Neuronal stem cell (in vitro differentiated cells): ENCODE measurements around the gene PPP1R1B.
A peak's percentile ranks its signal among the peaks of the same experiment; 100 is the strongest.

Source experiments
- DNase-seq: peaks from one replicate; pipeline ENCODE4 v3.0.0-alpha.2; 2013; ENCODE audit warnings: low spot score
- H2AFZ ChIP-seq: one replicate; pipeline ENCODE4 v1.6.1; 2013; ENCODE audit warnings: mild to moderate bottlenecking, low read length, inconsistent platforms
- H2AK5ac ChIP-seq: 2 replicates; pipeline ENCODE4 v1.6.1; 2013; ENCODE audit warnings: low read depth, mild to moderate bottlenecking, inconsistent platforms, low read length, moderate library complexity, mixed read lengths
- H2BK120ac ChIP-seq: 2 replicates; pipeline ENCODE4 v1.6.1; 2013; ENCODE audit warnings: low read depth, mild to moderate bottlenecking, inconsistent platforms, low read length, moderate library complexity, mixed read lengths
- H2BK12ac ChIP-seq: one replicate; pipeline ENCODE4 v1.6.1; 2013; ENCODE audit warnings: low read length, inconsistent platforms
- H2BK15ac ChIP-seq: 2 replicates; pipeline ENCODE4 v1.6.1; 2013; ENCODE audit warnings: mild to moderate bottlenecking, low read length, inconsistent platforms, mixed read lengths
- H2BK5ac ChIP-seq: one replicate; pipeline ENCODE4 v1.6.1; 2013; ENCODE audit warnings: inconsistent platforms, mild to moderate bottlenecking, low read length, moderate library complexity
- H3K14ac ChIP-seq: one replicate; pipeline ENCODE4 v1.6.1; 2013; ENCODE audit warnings: low read length, inconsistent platforms
- H3K18ac ChIP-seq: 2 replicates; pipeline ENCODE4 v1.6.1; 2013; ENCODE audit warnings: low read length, inconsistent platforms
- H3K23ac ChIP-seq: 2 replicates; pipeline ENCODE4 v1.6.1; 2013; ENCODE audit warnings: low read depth, mild to moderate bottlenecking, mixed read lengths, low read length, inconsistent platforms; ENCODE audit not compliant: poor library complexity
- H3K27ac ChIP-seq: replicated peaks from 3 replicates; pipeline ENCODE4 v1.5.1; 2013; ENCODE audit warnings: low read length, inconsistent platforms
- H3K27me3 ChIP-seq, 3 experiments: 2 replicates each; pipeline ENCODE4 v1.6.1; 2013; ENCODE audit warnings: low read length in 3 of 3, mild to moderate bottlenecking in 2 of 3, inconsistent platforms in 1 of 3, low read depth in 1 of 3, mixed read lengths in 1 of 3, moderate library complexity in 1 of 3; ENCODE audit not compliant: control insufficient read depth in 3 of 3, insufficient read depth in 3 of 3
- H3K36me3 ChIP-seq, 2 donors: replicated peaks in 1 of 2; 2 replicates each; pipeline ENCODE4 v1.6.1; 2013; ENCODE audit warnings: low read length in 2 of 2; ENCODE audit not compliant: control insufficient read depth in 2 of 2, insufficient read depth in 2 of 2
- H3K4ac ChIP-seq: 2 replicates; pipeline ENCODE4 v1.6.1; 2013; ENCODE audit warnings: inconsistent platforms, mild to moderate bottlenecking, low read length, moderate library complexity
- H3K4me1 ChIP-seq, 2 donors: 1 replicate in 1 of 2; 2 replicates in 1 of 2; pipeline ENCODE4 v1.6.1; 2013; ENCODE audit warnings: low read length in 2 of 2, low read depth in 1 of 2; ENCODE audit not compliant: control insufficient read depth in 2 of 2, insufficient read depth in 1 of 2
- H3K4me2 ChIP-seq: one replicate; pipeline ENCODE4 v1.6.1; 2013; ENCODE audit warnings: mild to moderate bottlenecking, low read length, inconsistent platforms; ENCODE audit not compliant: insufficient read depth, poor library complexity, severe bottlenecking
- H3K4me3 ChIP-seq, 2 donors: 2 replicates each; pipeline ENCODE4 v1.5.1; 2013; ENCODE audit warnings: low read length in 2 of 2, mild to moderate bottlenecking in 2 of 2, inconsistent platforms in 1 of 2, moderate library complexity in 1 of 2
- H3K79me1 ChIP-seq: one replicate; pipeline ENCODE4 v1.6.1; 2013; ENCODE audit warnings: low read depth, mild to moderate bottlenecking, inconsistent platforms, low read length, moderate library complexity
- H3K9ac ChIP-seq: one replicate; pipeline ENCODE4 v1.6.1; 2013; ENCODE audit warnings: mild to moderate bottlenecking, low read depth, low read length, inconsistent platforms; ENCODE audit not compliant: poor library complexity
- H3K9me3 ChIP-seq, 2 donors: replicated peaks in 1 of 2; 2 replicates each; pipeline versions ENCODE3 to v1.6.1; 2013; ENCODE audit warnings: low read length in 2 of 2, mild to moderate bottlenecking in 2 of 2, inconsistent platforms in 1 of 2, low read depth in 1 of 2, mixed read lengths in 1 of 2, moderate library complexity in 1 of 2; ENCODE audit not compliant: control insufficient read depth in 2 of 2, insufficient read depth in 1 of 2
- H4K8ac ChIP-seq: one replicate; pipeline ENCODE4 v1.6.1; 2013; ENCODE audit warnings: low read depth, mild to moderate bottlenecking, inconsistent platforms, low read length, moderate library complexity
- H4K91ac ChIP-seq: one replicate; pipeline ENCODE4 v1.6.1; 2013; ENCODE audit warnings: low read length, low read depth, mild to moderate bottlenecking, inconsistent platforms; ENCODE audit not compliant: poor library complexity
- WGBS, 2 donors: extraction: QIAGEN DNeasy Blood & Tissue Kit; methylation state at CpG; one replicate each; pipeline ENCODE4 v1.1.7; 2013; ENCODE audit warnings: missing lambda C conversion rate in 2 of 2, mixed read lengths in 1 of 2; ENCODE audit not compliant: insufficient read length in 2 of 2, insufficient replicate concordance in 1 of 2; ENCODE audit errors: extremely low coverage in 2 of 2; 5-methylcytosine and 5-hydroxymethylcytosine counted together

The PPP1R1B gene

DNA sequence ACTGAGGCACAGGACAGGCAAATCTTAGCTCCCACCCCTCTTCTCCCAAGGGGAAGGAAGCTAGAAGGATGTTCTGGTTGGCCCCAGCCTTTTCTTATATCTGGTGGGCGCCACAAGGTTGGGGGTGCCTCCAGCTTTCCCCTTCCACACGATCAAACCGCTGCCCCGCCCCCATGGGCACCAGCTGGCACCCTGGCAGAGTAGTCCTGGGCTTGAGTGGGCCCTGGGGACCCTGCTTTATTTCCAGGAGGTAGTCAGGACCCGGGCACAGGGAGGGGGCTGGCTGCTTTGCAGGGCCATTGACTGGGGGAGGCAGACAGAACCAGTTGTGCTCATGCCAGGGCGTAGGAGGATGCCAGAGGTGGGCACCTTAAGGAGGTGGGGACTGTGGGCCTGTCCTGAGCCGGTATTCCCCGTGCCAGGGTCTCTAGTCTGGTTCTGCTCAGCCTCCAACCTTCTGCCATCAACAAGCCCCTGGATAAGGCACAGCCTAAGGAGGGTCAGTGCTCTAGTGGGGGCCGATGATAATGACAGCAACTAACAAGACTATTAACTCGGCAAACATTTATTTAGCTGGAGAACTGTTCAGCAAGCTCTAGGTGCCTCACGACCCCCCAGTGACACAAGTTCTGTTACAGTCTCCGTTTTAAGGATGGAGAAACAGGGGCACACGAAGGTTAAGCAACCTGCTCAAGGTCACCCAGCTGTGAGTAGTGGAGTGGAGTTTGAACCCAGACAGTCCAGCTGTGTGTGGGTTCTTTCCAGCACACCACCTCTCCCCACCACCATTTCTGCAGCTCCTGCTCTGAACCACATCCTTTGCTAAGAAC lies 7.6 kb upstream of the PPP1R1B start:
- H2BK15ac ChIP-seq = no peak overlapping the region
- peak overlapping the region; percentile 87 for H2AFZ ChIP-seq
- no peak overlapping the region for H2BK5ac ChIP-seq
- H3K27ac ChIP-seq = no peak overlapping the region
- H3K18ac ChIP-seq = no peak overlapping the region
- no peaks in the 10 kb centered on the region for H3K79me1 ChIP-seq
- H3K4ac ChIP-seq = no peak overlapping the region
- no CpG with 5 or more reads among the region's 13 CpGs for WGBS, 2 donors
- H3K9me3 ChIP-seq = no peaks in the 10 kb centered on the region
- H4K8ac ChIP-seq = no peak overlapping the region
- H4K91ac ChIP-seq = no peak overlapping the region
- H3K36me3 ChIP-seq = no peaks in the 10 kb centered on the region
- H3K14ac ChIP-seq = no peak overlapping the region
- no peak overlapping the region for H3K9ac ChIP-seq
- peak overlapping the region; percentile 8 to 43 for H3K4me3 ChIP-seq
- H2BK120ac ChIP-seq = no peak overlapping the region
- H3K4me1 ChIP-seq = peaks cover 4 to 7% of the 10 kb centered on the region in 2 donors
- no peak for DNase-seq
- peaks cover 10 to 69% (median 47%) of the 10 kb centered on the region in 3 experiments for H3K27me3 ChIP-seq
- peak overlapping the region; percentile 63 for H2AK5ac ChIP-seq
- H3K4me2 ChIP-seq = peak overlapping the region; percentile 78
- H3K23ac ChIP-seq = no peak overlapping the region
- H2BK12ac ChIP-seq = no peak overlapping the region

DNA sequence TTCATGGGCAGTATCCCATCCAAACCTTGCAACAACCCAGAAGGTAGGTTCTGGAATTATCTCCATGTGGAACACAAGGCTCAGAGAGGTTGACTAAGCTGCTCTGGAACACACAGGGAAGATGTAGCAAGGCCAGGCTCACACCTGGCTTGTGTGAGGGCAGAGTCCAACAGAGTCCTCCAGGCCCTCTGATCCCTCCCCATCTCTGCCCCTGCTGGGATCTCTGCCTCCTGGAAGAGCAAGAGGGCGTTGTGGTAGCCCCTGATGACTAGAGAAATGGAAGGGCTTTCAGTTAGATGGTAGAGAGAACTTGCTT lies 7.0 kb upstream of the PPP1R1B start:
- H2BK12ac ChIP-seq = no peak overlapping the region
- H3K9ac ChIP-seq = no peak overlapping the region
- no peak overlapping the region for H2BK5ac ChIP-seq
- no peak overlapping the region for H3K27ac ChIP-seq
- no CpG with 5 or more reads among the region's 1 CpG for WGBS, 2 donors
- no peak overlapping the region for H3K4ac ChIP-seq
- H2AK5ac ChIP-seq = no peak overlapping the region
- no peak overlapping the region for H4K8ac ChIP-seq
- H3K36me3 ChIP-seq = no peaks in the 10 kb centered on the region
- no peak overlapping the region for H3K14ac ChIP-seq
- H3K4me3 ChIP-seq = no peak overlapping the region
- H3K27me3 ChIP-seq = peaks cover 10 to 68% (median 48%) of the 10 kb centered on the region in 3 experiments
- no peak overlapping the region for H3K4me2 ChIP-seq
- no peak overlapping the region for H3K18ac ChIP-seq
- no peak for DNase-seq
- no peak overlapping the region for H2BK120ac ChIP-seq
- no peak overlapping the region for H2AFZ ChIP-seq
- H3K9me3 ChIP-seq = no peaks in the 10 kb centered on the region
- H3K4me1 ChIP-seq = peaks cover 4 to 7% of the 10 kb centered on the region in 2 donors
- H3K79me1 ChIP-seq = no peaks in the 10 kb centered on the region
- H3K23ac ChIP-seq = no peak overlapping the region
- H4K91ac ChIP-seq = no peak overlapping the region
- no peak overlapping the region for H2BK15ac ChIP-seq

DNA sequence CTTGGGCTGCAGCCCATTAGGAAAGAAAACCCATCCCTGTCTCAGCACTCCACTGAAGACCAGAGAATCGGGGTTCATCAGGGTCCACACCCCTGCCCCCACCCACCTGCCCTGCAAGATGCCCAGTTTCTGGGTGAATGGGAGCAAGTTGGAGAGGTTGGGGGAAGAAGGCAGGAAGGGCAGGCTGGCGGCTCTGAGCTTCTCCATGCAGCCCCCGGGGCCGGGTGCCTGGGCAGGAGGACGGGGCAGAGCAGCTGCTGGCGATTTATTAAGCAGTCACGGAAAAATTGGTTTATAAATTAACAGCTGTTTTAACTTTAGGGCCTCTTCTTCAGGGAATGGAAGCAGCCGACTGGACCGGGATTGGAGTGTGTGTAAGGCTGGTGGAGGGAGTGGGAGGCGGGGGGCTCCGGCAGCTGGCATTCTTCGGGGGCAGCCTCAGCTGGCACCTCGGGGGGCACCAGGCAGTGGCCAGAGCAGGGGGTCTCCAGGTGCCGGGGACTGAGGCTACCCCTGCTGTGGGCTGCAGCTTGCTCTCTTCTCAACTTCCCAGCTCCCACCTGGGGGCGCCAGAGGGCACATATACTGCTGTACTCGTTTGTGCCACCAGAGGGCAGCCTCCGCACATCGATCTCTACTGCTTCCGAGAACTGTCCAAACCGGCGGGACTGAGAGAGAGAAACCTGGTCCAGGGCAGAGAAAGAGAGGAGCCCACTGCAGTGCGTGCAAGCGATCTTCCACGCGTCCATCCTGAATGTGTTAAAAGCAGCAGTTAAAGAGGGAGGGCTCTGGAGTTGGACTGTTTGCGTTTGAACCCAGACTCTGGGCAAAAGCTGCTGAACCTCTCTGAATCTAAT lies 5.0 kb upstream of the PPP1R1B start:
- Histone ChIP-seq H3K27me3 (peaks cover 10 to 73% (median 54%) of the 10 kb centered on the region in 3 experiments), H3K79me1 (no peaks in the 10 kb centered on the region), H2BK12ac (no peak overlapping the region), H4K91ac (no peak overlapping the region), H2AK5ac (no peak overlapping the region), H3K9me3 (no peaks in the 10 kb centered on the region), H3K4me3 (no peak overlapping the region), H4K8ac (no peak overlapping the region), H3K4me1 (peaks cover 9 to 12% of the 10 kb centered on the region in 2 donors), H3K4me2 (no peak overlapping the region), H3K23ac (no peak overlapping the region), H2BK120ac (no peak overlapping the region), H2AFZ (peak overlapping the region; percentile 77), H3K4ac (no peak overlapping the region), H3K9ac (no peak overlapping the region), H3K14ac (no peak overlapping the region), H3K36me3 (no peaks in the 10 kb centered on the region), H2BK15ac (no peak overlapping the region), H3K27ac (no peak overlapping the region), H2BK5ac (no peak overlapping the region), H3K18ac (no peak overlapping the region)
- WGBS, 2 donors = no CpG with 5 or more reads among the region's 26 CpGs
- DNase-seq = peak; percentile 90

DNA sequence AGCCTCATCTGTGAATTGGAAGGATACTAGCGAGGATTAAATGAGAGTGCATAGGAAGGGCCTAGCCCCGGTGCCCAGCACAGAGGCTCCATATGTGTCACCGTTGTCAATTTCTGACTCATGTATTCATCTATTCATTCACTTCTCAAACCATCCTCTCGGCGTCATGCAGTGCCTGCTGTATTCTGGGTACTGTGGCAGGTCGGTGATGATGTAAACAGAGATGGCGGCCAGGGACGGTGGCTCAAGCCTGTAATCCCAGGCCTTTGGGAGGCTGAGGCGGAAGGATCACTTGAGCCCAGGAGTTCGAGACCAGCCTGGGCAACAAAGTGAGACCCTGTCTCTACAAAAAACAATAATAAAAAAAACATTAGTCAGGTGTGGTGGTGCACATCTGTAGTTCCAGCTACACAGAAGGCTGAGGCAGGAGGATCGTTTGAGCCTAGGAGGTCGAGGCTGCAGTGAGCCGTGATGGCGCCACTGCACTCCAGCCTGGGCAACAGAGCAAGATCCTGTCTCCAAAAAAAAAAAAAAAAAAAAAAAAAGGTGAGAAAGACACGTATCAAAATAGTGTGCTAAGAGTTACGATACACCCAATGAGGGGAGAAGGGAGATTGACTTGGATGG lies 4.3 kb upstream of the PPP1R1B start:
- WGBS, 2 donors = no CpG with 5 or more reads among the region's 16 CpGs

More for the DNA sequence above, 4.3 kb upstream of the PPP1R1B start:
- H3K27ac ChIP-seq = no peak overlapping the region
- H2BK12ac ChIP-seq = no peak overlapping the region
- no peak overlapping the region for H3K14ac ChIP-seq
- no peak overlapping the region for H3K9ac ChIP-seq
- H2BK5ac ChIP-seq = no peak overlapping the region
- H2BK15ac ChIP-seq = no peak overlapping the region
- no peak overlapping the region for H3K23ac ChIP-seq
- H3K79me1 ChIP-seq = no peaks in the 10 kb centered on the region
- H3K9me3 ChIP-seq = no peaks in the 10 kb centered on the region
- H3K4me1 ChIP-seq = peaks cover 9 to 16% of the 10 kb centered on the region in 2 donors
- H4K8ac ChIP-seq = no peak overlapping the region
- H3K36me3 ChIP-seq = no peaks in the 10 kb centered on the region
- H4K91ac ChIP-seq = no peak overlapping the region
- peak overlapping the region; percentile 77 for H2AFZ ChIP-seq
- H3K27me3 ChIP-seq = peaks cover 6 to 73% (median 54%) of the 10 kb centered on the region in 3 experiments
- H3K18ac ChIP-seq = no peak overlapping the region
- no peak for DNase-seq
- H3K4ac ChIP-seq = no peak overlapping the region
- H3K4me2 ChIP-seq = no peak overlapping the region
- no peak overlapping the region for H3K4me3 ChIP-seq
- no peak overlapping the region for H2BK120ac ChIP-seq
- H2AK5ac ChIP-seq = no peak overlapping the region
